Uterus (tissue), 2 donors: ENCODE measurements around the gene PACSIN2.

ENCODE experiments used
- POLR2A ChIP-seq, 2 donors: fragments of 450-650 bp; IDR thresholded peaks; one replicate each; pipeline ENCODE4 v1.6.1; 2016; ENCODE audit warnings: antibody characterized with exemption in 2 of 2, mild to moderate bottlenecking in 1 of 2, moderate library complexity in 1 of 2
- TF ChIP-seq, protein P1 (sequence below), 4 experiments: fragments of 200-600 bp in 2 of 4; fragments of 450-650 bp in 2 of 4; sonication (generic) in 2 of 4; IDR thresholded peaks; one replicate each; pipeline ENCODE4 v1.5.1; 2016 to 2019; ENCODE audit warnings: antibody characterized with exemption in 4 of 4, mild to moderate bottlenecking in 2 of 4, moderate library complexity in 1 of 4

GRCh38 chr22:43004362-43005035, 10.4 kb downstream of the PACSIN2 start:
- TF ChIP-seq, protein P1, sequence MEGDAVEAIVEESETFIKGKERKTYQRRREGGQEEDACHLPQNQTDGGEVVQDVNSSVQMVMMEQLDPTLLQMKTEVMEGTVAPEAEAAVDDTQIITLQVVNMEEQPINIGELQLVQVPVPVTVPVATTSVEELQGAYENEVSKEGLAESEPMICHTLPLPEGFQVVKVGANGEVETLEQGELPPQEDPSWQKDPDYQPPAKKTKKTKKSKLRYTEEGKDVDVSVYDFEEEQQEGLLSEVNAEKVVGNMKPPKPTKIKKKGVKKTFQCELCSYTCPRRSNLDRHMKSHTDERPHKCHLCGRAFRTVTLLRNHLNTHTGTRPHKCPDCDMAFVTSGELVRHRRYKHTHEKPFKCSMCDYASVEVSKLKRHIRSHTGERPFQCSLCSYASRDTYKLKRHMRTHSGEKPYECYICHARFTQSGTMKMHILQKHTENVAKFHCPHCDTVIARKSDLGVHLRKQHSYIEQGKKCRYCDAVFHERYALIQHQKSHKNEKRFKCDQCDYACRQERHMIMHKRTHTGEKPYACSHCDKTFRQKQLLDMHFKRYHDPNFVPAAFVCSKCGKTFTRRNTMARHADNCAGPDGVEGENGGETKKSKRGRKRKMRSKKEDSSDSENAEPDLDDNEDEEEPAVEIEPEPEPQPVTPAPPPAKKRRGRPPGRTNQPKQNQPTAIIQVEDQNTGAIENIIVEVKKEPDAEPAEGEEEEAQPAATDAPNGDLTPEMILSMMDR (IDR thresholded peaks at IDR 0.05): no peak
- TF ChIP-seq POLR2A (IDR thresholded peaks at IDR 0.05): no peak
